K562 (cell line): Measurements from ENCODE around the gene MAST1. TPM values are rescaled to one million over a fixed set of nuclear protein-coding genes. Genes with fewer than 3 reads are reported as not detected.

Experiments
- ARID2 ChIP-seq: fragments of 450-650 bp; IDR thresholded peaks from 2 replicates; pipeline ENCODE4 v1.6.1; 2017; ENCODE audit warnings: antibody characterized with exemption, mild to moderate bottlenecking
- ATF1 ChIP-seq, 2 experiments: fragments of 450-650 bp in 1 of 2; IDR thresholded peaks; 2 replicates each; pipeline ENCODE4 v1.6.1; 2016; ENCODE audit warnings: missing compliant biosample characterization in 1 of 2, missing genetic modification characterization in 1 of 2
- CBFB ChIP-seq: sonication (generic); formaldehyde crosslinking; IDR thresholded peaks from 2 replicates; pipeline ENCODE4 v1.4.0; 2020; ENCODE audit warnings: mild to moderate bottlenecking, missing genetic modification reagents
- CXXC5 ChIP-seq: fragments of 250-450 bp; sonication (Bioruptor Pico); IDR thresholded peaks from 2 replicates; pipeline ENCODE4 v1.8.0; 2022; ENCODE audit warnings: inconsistent platforms, mild to moderate bottlenecking, moderate library complexity
- ELF1 ChIP-seq: fragments of 200-800 bp; sonication (Bioruptor generic); IDR thresholded peaks from 2 replicates; pipeline ENCODE4 v1.6.1; 2016; ENCODE audit warnings: missing genetic modification characterization, missing compliant biosample characterization
- MYC ChIP-seq, 2 experiments: fragments of 250-450 bp in 1 of 2; sonication (Bioruptor Pico) in 1 of 2; IDR thresholded peaks; 2 replicates each; pipeline versions ENCODE4 v1.5.1 to v1.6.1; 2012 to 2021; ENCODE audit warnings: low read depth in 2 of 2, borderline replicate concordance in 1 of 2, improper control_type of control experiment in 1 of 2, low read length in 1 of 2, mild to moderate bottlenecking in 1 of 2, moderate library complexity in 1 of 2
- PML ChIP-seq: IDR thresholded peaks from 2 replicates; pipeline ENCODE4 v1.6.1; 2012; ENCODE audit warnings: low read length, inconsistent platforms
- PREB ChIP-seq: sonication (generic); formaldehyde crosslinking; IDR thresholded peaks from 2 replicates; pipeline ENCODE4 v1.8.1; 2023; ENCODE audit warnings: mild to moderate bottlenecking, missing genetic modification reagents
- RERE ChIP-seq: sonication (generic); formaldehyde crosslinking; IDR thresholded peaks from 2 replicates; pipeline ENCODE4 v1.8.0; 2023; ENCODE audit warnings: missing genetic modification reagents, mild to moderate bottlenecking, borderline replicate concordance
- SMAD1 ChIP-seq: fragments of 150-350 bp; IDR thresholded peaks from 2 replicates; pipeline ENCODE4 v1.6.1; 2014; ENCODE audit warnings: low read length, low read depth; ENCODE audit not compliant: partially characterized antibody
- SP1 ChIP-seq: sonication (generic); formaldehyde crosslinking; IDR thresholded peaks from 2 replicates; pipeline ENCODE4 v1.8.1; 2022; ENCODE audit warnings: mild to moderate bottlenecking, missing genetic modification reagents
- STAG1 ChIP-seq: sonication (generic); formaldehyde crosslinking; IDR thresholded peaks from 2 replicates; pipeline ENCODE4 v1.5.0; 2020; ENCODE audit warnings: missing genetic modification reagents, borderline replicate concordance
- ZNF146 ChIP-seq: IDR thresholded peaks from one replicate; pipeline ENCODE4 v1.6.1; 2018; ENCODE audit warnings: missing compliant biosample characterization; ENCODE audit not compliant: unreplicated experiment
- ZNF263 ChIP-seq: sonication (generic); formaldehyde crosslinking; IDR thresholded peaks from 2 replicates; pipeline ENCODE4 v1.8.0; 2022; ENCODE audit warnings: mild to moderate bottlenecking, missing genetic modification reagents, borderline replicate concordance
- ZNF561 ChIP-seq: fragments of 450-650 bp; formaldehyde crosslinking; conservative IDR thresholded peaks from 2 replicates; pipeline ENCODE4 v1.4.0; 2020; ENCODE audit warnings: mild to moderate bottlenecking, moderate library complexity
- ZNF764 ChIP-seq: fragments of 250-450 bp; sonication (Bioruptor Pico); IDR thresholded peaks from 2 replicates; pipeline ENCODE4 v1.4.0; 2020; ENCODE audit warnings: low read depth, mild to moderate bottlenecking, moderate library complexity
- polyA plus RNA-seq, 8 experiments: library from polyadenylated mRNA; depleted of rRNA in 4 of 8; stranded (reverse) in 5 of 8; unstranded in 3 of 8; fragments of >200 nt; fragmentation: Nextera tagmentation in 2 of 8; fragmentation: Illumina TruSeq in 1 of 8; extraction: Ambion mirVana in 2 of 8; extraction: Trizol in 1 of 8; gene quantifications; 2 replicates each; pipeline versions ENCODE4 v1.2.1 to v1.2.3, GENCODE V29; 2011 to 2014; ENCODE audit warnings: inconsistent platforms in 1 of 8, missing spikeins in 1 of 8
- total RNA-seq, 7 experiments: library from RNA; depleted of rRNA in 6 of 7; stranded (reverse); fragments of >200 nt in 6 of 7; fragmentation: Illumina TruSeq in 2 of 7; extraction: Trizol in 2 of 7; gene quantifications; 2 replicates each; pipeline versions ENCODE4 v1.2.1 to v1.2.3, GENCODE V29; 2011 to 2021; ENCODE audit warnings: low replicate concordance in 1 of 7
- TF ChIP-seq, protein P1 (sequence below): fragments of 450-650 bp; formaldehyde crosslinking; IDR thresholded peaks from 2 replicates; pipeline ENCODE4 v1.4.0; 2022; ENCODE audit warnings: mild to moderate bottlenecking, moderate library complexity

The MAST1 gene
- total and polyA plus RNA-seq, 9 of the 15 experiments (the other 6 are each of a cell fraction or from before 2014, with no cell fraction given): 0.48 to 10.3 (median 3.9) TPM

DNA sequence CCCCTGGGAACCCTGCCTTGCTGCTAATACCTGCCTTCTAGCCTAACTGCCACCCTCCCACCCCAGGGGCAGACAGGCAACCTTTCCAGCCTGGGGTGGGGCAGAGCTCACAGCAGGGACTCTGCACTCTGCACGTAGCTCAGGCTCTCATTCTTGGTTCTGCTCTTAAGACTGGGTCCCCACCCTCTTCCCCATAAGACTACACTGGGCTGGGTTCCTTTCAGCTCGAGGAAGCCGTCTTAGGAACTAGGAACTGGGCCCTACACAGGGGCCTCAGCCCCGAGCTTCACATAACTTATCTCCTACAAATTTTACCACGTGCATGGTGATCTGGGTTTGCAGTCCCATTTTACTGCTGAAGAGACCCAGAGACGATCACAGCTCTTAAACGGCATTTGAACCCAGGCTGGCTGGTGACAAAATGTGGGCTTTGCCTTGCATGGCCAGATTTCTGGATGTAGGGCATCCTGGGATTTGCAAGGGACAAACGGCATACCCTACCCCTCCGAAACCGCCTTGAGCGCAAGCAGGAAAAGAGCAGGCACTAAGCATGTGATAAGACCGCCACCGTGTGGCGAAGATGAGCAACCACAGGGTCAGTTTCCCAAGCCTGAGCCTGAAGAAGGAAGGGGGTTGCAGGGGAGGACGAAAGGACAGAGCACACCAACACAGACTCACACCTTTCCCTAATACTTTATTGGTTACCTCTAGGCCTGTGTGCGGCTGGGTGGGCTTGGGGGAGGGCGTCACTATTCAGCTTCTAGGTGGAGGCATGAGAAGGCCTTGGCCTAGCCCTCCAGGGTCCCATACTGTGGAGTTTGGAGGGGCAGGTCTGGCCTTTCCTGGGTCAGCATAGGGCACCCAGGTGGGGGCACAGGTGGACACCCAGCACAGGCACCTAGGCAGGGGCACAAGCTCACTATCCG lies 41.9 kb upstream of the MAST1 start (continued):
- TF ChIP-seq PML (no peak), ARID2 (peak; percentile 92), ZNF146 (CRISPR knock-in tag) (no peak), STAG1 (CRISPR knock-in tag) (peak; percentile 91), ZNF263 (peak; percentile 77; the same call in 1 of the 2 replicates), ZNF764 (no peak), MYC (IDR thresholded peaks at IDR 0.05; ENCODE audit: low read depth, low read length) (peak; percentile 57), MYC (CRISPR knock-in tag; IDR thresholded peaks at IDR 0.05; ENCODE audit: borderline replicate concordance, low read depth) (no peak), SP1 (CRISPR knock-in tag) (peak; percentile 17; the same call in 1 of the 2 replicates), ZNF561 (CRISPR knock-in tag) (no peak), PREB (CRISPR knock-in tag) (peak; percentile 83; the same call in 1 of the 2 replicates), ELF1 (tag) (peak; percentile 48; the same call in 1 of the 2 replicates), SMAD1 (no peak), CBFB (no peak), CXXC5 (CRISPR knock-in tag) (peak; percentile 55), ATF1 (CRISPR knock-in tag; IDR thresholded peaks at IDR 0.05) (no peak), ATF1 (tag; IDR thresholded peaks at IDR 0.05) (peak; percentile 52), RERE (CRISPR knock-in tag) (no peak)
- TF ChIP-seq, protein P1, sequence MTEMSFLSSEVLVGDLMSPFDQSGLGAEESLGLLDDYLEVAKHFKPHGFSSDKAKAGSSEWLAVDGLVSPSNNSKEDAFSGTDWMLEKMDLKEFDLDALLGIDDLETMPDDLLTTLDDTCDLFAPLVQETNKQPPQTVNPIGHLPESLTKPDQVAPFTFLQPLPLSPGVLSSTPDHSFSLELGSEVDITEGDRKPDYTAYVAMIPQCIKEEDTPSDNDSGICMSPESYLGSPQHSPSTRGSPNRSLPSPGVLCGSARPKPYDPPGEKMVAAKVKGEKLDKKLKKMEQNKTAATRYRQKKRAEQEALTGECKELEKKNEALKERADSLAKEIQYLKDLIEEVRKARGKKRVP (CRISPR knock-in tag): 0 out of 2 replicates have a peak, but pooled peaks have one; percentile 39
